HG03378 (cell line): ENCODE data around the gene UBAC1.
"Not testable (repeated sequence)": the region's sequence is repeated elsewhere in the genome, so short reads cannot be mapped to it uniquely, and the experiment has no call there.

Experiments
- ATAC-seq: cut with Tn5 transposase; IDR thresholded peaks from one replicate; pipeline ENCODE4 v1.9.1; 2021; ENCODE audit warnings: mild to moderate bottlenecking, moderate library complexity; ENCODE audit not compliant: unreplicated experiment

The UBAC1 gene

DNA sequence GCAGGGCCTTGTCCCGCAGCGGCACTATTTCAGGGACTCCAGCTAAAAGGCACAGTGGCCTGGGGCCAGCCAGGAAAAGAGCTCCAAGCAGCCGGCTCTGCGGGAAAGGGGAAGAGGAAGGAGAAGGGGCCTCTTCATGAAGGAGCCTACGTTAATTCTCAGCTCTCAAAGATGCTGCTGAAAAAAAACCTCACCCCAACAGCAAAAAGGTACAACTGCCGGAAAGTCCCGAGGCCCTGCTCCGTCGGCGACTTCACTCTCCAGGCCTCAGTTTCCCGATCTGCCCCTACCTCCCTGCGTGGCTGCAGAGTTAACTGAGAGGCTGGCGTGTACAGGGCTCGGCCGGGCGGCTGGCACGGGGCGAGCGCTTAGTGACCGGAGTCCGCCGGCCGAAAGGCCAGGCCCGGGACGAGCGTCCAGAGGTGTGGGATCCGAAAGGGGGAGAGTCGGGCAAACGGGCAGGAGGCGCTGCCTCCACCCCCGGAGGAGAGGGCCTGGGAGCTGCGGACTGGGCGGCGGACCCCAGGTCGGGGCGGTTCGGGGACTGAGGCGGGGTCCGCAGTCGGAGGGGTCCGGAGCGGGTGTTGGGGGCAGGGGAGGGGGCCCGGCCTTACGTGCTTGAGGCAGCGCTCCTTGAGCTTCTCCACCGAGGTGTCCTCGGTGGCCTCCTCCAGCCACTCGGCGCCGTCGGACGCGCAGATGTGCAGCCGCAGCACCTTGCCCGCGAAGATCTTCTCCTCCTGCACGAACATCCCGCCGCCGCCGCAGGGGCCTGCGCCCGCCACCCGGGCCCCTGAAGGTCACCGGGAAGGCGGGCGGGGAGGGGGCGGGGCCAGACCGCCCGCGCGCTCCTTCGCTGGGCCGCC lies 529 bp downstream of the UBAC1 start:
- peak; percentile 7 for ATAC-seq

DNA sequence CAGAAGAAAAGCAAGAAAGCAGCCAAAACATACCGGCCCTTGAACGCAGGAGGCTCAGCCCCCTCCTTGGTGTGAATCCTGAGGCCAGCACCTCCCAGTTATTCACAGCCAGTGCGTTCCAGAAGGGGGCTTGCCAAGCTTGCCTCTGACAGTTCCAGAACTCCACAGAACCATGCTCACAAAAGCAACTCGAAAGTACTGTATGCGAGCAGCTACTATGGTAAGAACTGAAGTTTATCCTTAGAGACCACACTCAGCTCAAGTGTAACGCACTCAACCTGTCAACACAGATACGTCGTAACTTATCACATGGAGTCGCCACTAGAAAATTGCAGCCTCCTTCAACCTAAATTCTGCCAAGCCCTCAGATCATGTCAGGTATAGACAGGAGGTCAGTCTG lies 1.4 kb downstream of the UBAC1 start:
- ATAC-seq: no peak

DNA sequence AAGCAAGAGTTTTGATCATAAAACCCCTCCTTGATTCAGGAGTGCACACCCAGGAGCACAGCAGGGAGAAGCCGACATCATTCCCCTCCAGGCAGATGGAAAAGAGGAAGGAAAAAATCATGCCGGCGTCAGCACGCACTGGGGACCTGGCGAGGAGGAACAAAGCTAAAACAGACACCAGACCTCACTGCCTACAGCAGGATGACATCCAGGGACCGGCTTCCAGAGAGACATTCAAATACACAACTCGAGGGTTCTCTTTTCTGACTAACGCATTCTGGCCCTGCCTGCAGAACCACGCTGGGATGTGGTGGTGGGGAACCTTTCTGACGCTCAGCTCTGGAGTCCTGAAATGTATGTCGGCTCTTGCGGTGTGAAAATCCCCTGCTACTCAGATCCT lies 2.7 kb downstream of the UBAC1 start:
- no peak for ATAC-seq

DNA sequence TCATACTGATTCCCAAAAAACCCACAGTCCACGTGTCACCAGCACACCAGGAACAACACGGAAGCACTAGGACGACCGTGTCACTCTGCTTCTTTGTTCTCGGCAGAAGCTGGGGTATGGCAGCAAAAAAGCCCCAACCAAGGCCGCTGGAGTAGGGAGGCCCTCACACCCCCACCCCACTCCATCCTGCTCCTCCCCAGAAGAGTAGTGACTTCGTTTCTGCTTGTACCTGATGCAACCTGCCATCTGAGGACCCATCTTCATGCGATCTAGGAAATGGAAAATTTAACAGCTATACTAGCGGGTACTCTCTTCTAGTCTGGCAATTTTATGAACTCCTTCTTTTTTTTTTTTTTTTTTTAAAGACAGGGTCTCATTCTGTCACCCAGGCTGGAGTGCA lies 3.7 kb downstream of the UBAC1 start:
- no peak for ATAC-seq

DNA sequence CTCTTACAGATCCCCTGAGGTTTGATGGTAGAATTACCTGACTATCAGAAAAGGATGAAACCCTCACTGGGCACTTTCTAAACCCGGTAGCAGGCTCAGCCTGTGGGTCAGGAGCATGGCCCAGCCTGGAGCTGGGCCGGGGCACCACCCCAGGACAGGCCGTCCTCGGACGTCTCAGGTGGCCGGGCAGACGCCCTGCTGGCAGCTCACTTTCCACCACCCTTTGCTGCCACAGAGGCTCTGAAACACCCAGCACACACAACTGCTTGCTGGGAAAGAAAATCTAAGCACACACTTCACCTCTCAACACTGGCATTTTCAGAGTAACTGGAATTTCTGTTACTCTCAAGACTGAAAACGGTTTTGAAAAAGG lies 4.4 kb downstream of the UBAC1 start:
- no peak for ATAC-seq

DNA sequence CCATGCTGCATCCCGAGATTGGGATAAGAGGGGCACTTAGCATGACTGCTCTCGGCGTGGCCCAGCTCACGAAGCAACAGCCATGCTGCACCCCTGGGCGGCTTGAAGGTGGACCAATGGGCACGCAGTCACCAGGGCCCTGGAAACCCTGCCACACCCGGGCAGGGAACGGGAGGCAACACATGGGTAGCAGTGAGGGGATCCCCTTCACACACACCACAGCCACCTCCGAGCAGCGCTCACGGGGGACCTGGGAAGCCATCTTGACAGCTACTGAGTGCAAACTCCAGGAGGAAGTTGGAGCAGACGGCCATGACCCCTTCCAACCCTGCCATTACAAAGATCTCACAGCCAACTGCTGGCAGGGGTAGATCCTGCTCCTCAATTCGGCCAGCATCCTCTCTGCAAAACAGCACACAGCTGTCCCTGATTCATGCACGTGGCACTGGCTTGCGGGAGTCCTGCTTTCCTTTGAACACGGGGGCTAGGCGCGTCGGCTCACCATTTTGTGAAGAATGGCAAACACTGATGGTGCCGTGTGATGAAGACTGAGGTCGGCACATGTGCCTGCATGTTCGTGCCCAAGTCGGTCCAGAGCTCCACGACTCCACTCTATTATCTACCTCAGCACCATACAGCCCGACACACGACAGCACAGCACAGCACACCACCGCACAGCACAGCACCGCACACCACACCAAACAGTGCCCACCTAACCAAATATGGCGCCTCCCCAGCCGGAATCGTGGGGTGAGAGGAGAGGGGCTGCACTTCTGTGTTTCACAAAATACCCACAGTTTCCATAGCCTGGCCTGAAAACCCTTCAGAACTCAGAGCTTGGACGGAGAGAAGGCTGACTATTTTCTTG lies 5.0 kb downstream of the UBAC1 start:
- no peak for ATAC-seq

DNA sequence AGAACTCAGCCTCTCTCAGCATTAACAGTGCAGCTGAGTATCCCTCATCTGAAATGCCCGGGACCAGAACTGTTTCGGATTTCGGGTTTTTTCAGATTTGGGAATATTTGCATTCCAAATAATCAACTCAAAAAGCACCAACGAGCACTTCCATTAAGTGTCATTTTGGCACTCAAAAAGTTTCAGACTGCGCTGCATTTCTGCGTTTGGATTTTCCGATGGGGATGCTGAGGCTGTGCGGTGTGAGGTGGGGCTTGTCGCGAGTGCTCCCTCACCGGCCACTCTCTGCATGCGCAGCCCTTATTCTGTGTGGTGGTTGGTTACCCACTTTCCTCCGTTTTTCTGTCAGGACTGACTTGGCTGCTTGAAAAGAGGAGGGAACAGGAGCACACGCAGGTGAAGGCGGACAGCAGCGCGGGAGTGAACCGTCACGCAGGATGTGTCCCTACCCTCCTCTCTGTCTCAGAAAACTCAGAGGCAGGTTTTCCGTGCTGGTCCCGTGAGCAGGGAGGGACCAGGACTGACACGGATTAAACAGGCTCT lies 8.4 kb downstream of the UBAC1 start:
- no peak for ATAC-seq

DNA sequence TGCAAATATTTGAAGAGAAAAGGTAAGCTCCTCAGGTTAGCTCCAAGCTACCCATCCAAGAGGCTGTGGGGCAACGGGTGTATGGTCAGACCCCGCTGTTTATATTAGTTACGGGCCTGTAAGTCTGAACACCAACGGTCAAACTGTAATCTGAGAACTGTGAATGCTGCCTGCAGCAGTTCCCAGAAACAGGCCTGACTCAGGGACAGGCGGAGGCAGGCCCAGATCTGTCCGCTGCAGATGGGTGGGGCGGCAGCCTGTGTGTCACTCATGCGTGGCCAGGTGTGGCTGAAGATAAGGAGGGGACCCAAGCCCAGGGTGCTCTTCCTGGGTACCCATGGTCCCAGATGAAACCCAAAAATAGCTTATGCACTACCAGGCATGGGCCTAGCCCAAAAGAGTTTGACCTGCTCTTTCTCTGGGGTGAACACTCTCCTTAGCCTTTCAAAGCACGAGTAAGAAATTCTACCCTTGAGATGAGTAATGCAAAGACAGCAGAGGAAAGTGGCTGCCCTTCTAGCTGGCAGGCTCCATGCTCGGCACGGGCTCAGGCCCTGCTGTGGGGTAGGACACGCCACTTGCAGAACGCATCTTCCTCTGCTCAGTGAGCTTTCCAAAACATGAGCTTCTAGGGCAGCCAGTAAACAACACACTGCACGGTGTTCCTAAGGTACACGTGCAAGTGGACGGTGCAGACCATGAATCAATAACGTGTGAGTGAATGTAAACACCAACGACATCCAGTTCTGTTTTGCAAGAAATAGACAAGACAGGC lies 9.1 kb downstream of the UBAC1 start:
- ATAC-seq: no peak

DNA sequence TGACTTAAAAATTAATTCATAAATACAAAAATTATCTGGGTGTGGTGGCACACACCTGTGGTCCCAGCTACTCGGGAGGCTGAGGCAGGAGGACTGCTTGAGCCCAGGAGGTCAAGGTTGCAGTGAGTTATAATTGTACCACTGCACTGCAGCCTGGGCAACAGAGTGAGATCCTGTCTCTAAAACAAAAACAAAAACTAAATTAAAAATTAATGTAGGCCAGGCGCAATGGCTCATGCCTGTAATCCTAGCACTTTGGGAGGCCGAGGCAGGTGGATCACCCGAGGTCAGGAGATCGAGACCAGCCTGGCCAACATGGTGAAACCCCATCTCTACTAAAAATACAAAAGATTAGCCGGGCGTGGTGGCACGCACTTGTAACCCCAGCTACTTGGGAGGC lies 9.9 kb downstream of the UBAC1 start:
- ATAC-seq: not testable (repeated sequence)

DNA sequence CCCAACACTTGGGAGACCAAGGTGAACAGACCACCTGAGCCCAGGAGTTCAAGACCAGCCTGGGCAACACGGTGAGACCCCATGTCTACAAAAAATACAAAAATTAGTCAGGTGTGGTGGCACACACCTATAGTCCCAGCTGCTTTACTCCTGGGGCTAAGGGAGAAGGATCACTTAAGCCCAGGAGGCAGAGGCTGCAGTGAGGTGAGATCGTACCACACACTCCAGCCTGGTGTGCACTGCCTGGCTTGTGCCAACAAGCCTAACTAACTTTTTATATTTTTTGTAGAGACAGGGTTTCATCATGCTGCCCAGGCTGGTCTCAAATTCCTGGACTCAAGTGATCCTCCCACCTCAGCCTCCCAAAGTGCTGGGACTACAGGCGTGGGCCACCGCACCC lies 10.3 kb downstream of the UBAC1 start:
- not testable (repeated sequence) for ATAC-seq

DNA sequence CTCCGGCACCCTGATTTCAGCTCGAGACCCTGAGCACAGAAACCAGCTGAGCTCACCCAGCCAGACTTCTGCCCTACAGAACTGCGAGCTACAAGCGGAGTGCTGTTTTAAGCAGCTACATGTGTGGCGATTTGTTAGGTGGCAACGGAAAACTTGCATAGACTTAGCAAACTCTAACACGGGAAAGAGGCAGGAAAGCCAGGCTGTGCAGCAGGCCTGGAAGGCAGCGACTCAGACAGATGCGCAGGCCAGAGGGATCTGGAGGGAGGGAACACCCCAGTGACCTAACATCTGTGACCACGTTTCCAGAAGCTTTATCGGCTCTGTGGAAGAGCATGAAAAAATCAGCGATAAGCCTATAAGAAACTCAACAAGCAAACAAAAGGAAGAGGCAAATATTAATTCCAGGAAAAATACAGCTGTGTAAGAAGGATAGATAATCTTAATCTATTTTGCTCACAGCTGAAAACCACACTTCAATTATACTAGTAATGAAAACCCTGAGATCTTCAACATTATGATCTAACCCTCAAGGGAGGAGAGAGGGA lies 11.0 kb downstream of the UBAC1 start:
- no peak for ATAC-seq

DNA sequence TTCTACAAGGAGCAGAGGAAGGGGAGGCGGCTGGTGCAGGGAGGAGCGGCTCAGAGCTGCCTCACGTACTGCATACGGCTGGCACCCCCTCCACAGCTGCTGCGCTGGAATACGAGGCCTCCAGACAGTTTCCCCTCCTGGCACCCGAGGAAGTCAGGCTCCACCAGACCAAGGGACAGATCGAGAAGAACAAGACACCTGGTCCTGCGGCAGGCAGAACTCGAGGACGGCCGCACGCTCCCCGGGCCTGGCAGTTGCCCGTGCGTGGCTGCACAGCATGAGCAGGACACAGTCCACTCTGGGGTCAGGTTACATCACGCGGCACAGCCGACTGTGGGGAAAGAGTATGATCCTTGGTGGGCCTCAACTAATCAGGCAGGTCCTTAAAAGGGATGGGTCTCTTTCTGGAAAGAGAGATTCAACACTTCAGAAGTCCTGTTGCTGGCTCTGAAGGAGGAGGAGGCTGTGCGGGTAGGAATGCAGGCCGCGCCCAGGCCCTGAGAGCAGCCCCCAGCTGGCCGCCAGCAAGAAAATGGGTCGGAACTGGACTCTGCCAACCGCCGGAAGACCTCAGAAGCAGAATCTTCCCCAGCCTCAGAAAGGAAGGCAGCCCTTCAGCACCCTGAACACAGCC lies 11.6 kb downstream of the UBAC1 start:
- ATAC-seq: no peak

DNA sequence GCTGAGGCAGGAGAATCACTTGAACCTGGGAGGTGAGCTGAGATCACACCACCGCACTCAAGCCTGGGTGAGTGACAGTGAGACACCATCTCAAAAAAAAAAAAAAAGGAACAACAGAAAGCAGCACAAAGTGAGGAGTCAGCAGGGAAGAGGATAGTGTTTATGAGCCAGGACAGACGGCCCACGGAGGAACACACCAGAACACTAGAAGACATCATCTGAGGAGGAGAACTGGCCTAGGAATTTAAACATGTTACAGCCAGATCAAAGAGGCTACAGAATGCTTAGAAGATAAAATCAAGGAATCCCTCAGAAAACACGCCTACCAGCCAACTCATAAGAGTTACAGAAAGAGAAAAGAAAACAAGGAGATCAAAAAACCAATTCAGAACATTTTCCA lies 12.2 kb downstream of the UBAC1 start:
- no peak for ATAC-seq

DNA sequence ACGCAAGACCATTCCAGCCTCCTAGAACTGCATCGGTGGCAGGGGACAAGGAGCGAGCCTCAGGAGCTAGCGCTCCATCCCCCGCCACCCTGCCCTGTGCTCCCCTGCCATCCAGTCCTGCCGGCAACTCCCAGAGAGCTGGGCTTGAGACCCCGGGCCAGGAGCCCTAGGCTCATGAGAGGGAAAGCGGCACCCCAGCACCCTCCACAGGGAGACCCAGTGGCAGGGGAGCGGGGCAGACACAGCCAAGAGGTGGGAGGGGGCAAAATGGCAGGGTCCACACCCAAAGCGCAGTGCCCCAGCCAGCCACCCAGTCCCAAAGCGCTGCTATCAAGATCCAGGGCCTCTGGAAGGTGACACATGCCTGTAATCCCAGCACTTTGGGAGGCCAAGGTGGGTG lies 12.7 kb downstream of the UBAC1 start:
- ATAC-seq: no peak

DNA sequence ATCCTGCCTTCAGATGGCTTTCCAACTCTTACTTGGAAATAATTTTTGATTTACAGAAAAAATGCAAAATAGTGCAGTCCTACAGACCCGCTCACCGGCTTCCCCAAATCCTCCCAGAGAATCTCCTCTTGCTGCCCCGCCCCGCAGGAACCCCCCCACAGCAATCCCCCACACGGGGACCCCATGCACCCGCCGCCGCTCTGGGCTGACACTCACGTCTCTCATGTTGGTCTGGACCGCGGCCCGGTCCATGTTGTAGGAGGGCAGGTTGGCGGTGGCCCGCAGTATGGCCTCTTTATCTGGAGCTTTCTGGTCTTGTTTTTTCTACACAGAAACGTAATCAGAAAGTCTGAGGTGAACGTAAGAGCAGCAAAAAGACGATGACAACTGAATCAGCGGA lies 13.6 kb downstream of the UBAC1 start:
- ATAC-seq: no peak

DNA sequence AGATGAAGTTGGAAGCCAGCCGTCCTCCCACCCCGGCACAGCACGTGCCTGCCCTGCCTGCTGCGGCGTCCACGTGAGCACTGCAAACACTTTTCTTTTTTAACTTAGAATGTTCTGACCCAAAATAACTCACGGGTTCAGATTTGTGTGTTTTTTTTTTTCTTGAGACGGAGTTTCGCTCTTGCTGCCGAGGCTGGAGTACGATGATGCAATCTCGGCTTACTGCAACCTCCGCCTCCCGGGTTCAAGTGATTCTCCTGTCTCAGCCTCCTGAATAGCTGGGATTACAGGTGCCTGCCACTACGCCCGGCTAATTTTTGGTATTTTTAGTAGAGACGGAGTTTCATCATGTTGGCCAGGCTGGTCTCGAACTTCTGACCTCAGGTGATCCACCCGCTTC lies 14.1 kb downstream of the UBAC1 start:
- not testable (repeated sequence) for ATAC-seq

DNA sequence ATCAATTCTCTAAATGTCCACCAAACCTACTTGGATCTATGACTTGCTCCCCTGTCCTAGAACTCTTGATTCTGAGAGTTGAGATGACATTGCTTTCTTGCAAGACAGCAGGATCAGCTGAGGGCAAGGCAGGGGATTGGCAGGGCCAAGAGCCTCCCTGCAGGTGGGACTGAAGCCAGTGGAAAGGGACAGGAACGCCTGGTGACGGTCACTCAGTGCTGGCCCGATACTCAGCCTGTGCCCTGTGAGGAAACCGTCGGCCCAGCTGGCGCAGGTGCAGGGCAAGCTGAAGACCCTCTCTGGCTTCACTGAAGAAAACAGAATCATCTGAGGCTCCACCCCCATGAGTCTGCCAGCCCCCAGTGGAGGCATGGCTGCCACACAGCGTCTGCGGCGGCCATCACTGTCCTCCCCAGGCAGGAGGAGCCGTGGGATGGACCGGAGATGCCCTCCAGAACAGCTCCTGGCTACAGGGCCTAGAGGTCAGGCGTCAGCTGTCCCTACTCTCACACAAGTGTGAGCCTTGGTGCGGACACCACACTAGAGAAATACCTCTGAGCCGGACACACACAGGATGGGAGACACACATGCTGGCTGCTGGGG lies 14.7 kb downstream of the UBAC1 start:
- no peak for ATAC-seq

DNA sequence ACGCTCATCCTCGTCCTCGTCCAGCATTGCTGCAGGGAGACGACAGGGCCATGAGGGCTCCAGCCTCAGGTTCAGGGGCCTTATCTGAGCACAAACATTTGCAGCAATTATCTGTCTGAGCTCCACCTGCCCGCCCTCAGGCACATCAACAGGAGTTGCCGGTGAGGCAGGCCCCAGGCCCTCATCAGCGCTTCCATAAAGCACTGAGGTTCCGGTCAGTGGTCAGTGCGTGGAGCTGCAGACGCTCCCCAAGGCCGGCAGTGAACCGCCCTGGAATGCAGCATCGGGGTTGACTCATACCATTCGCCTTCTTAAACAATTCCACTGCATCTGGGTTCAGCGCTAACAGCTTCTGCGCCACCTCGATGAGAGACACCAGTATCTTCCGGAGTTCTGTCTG lies 15.2 kb downstream of the UBAC1 start:
- ATAC-seq: no peak

DNA sequence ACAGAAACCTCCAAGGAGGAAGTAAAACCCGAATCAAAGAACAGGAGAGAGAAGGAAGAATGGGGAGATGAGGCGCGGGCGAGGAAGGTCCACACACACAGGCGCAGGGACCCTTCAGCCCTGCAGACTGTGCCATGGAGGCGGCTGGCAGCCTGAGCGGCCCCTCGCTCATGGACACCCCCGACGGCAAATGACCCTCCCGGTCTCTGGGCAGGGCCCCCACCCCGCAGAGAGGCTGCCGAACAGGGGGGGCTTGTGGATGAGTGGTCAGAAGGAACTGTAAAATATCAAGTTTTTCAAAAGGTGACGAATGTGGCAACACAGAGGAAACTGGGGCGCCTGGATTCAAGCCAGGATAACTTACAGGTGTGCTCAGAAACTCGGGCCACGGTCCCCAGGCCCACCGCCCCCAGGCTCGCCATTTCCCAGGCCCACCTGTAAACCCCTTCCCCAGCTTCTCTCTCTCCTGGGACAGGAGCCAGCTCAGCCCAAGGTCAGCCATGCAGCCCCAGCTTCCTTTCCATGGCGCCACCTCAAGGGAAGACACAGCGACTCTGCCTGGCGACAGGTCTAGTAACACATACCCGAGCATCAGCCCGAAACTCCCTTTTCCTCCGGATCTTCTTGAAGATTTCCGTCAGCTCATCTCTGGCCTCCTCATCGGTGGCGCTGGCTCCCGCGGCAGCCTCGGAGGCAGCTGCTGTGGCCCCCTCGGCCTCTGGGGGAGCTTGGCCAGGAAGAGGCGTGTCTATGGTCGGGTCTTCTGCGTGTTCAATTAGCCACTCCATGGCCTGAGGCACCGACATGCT lies 16.5 kb downstream of the UBAC1 start:
- ATAC-seq: no peak
